NOMO-1 treated with dmso at 0.1 percent for 144 hours (cell line): ENCODE results near the gene HSPB7.
"Not testable (repeated sequence)": the region's sequence is repeated elsewhere in the genome, so short reads cannot be mapped to it uniquely, and the experiment has no call there.

ENCODE experiments used
- DNase-seq: peaks from one replicate; lab custom pipeline; 2025; ENCODE audit not compliant: unreplicated experiment; lab: John Stamatoyannopoulos, UW

Gene HSPB7

GRCh38 chr1:15983275-15983674 lies 34.6 kb downstream of the HSPB7 start:
- no peak for DNase-seq

GRCh38 chr1:15981679-15982078 lies 36.2 kb downstream of the HSPB7 start:
- no peak for DNase-seq

- DNase-seq = not testable (repeated sequence)
Measured at GRCh38 chr1:15977947-15978346, 39.9 kb downstream of the HSPB7 start.

DNA sequence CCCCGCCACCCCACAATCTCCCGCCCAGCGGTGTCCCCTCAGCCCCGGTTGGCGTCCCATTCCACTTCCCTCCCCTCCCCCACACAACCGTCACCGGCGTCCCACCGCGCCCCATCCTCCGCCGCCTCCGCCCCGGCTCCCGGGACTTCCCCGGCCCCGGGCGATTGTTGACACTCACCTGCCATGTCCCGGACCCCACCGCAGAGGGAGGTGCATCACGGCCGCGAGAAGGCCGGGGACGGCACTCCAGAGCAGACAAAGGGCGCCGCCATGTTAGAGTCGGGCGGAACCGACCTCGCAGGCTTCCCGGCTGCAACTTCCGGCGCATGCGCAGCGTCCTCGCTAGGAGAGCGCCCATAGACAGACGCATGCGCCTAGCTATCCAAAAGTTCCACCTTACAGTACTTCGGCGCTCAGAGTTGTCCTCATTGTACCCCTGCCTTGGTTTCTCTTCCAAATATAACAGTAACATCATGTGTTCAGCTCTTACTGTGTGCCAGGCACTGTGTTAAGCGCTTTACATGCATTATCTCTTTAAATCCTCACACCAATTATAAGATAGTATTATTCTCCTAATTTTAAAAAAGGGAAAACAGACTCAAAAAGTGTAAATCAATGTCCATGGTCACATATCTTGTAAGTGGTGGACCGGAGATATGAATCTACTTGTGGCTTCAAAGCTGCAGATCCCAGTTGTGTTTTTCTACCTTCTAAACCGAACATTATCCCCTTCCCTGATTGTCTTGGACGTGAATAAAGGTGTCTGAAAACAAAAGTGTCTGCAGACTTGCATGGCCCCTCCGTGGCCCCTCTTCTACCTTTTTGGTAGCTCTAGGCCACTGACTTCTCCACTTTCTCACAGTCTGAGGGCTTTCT lies 41.8 kb downstream of the HSPB7 start, which contains the start of gene ZBTB17:
Gene ZBTB17 (minus strand): TSS at position 297 of the 876 bp plus-strand sequence. CDS start 27,606 bp downstream, outside the sequence.
- peak; percentile 87 for DNase-seq

DNA sequence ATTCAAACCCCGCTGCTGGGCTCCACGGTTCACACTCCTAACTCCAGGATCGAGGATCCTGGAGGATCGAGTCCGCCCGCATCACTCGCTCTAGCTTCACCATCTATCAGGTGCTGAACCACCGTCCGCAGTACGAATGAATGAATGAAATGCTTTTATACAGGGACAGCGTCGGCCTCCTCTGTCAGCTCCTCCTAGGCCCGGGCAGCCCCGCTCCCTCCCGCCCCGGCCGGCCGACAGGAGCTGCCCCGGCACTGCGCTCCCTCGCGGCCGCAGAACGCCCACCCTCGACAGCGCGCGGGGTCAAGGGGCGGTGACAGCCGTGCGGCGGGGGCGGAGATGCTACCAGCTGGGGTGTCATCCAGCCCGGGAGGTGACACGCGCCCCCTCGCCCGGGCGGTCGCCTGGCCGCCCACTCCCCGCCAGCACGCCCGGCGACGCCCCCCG lies 42.5 kb downstream of the HSPB7 start:
- peak; percentile 43 for DNase-seq

DNA sequence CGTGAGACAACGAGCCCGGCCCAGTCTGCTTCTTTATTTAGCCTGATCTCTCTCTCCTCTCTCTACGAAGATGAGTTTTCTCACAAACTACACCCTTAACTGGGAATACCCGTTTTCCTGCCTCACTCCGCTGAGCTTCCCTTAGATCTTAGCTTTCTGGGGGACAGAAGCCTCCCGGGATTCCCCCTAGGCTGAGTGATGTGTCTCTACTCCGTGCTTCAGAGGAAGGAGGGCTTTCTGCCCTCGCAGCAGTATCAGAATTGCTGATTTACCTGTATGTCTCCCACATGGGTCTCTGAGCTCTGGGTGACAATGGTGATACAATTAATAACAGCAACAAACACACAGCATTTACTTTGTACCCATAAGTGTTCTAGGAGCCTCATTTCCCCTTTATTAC lies 43.0 kb downstream of the HSPB7 start:
- no peak for DNase-seq

- DNase-seq = no peak
Measured at GRCh38 chr1:15973772-15974171, 44.1 kb downstream of the HSPB7 start.

DNA sequence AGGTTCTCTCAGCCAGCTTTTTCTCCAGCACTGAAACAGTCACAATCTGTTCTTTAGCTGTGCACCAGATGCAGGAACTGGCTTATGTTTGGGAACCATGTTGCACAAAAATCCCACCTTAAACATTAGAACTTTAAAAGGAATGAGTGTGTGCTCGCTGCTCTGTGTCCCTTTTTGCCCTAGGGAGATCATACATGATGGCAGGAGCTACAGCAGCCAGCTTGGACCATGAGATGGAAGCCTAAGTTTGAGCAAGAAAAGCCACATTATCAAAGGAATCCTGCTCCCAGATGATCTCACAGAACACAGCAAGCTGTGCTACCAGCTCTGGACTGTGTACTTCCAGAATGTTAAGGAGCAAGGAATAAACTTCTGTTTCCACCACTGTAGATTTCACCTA lies 45.4 kb downstream of the HSPB7 start:
- DNase-seq = no peak

DNA sequence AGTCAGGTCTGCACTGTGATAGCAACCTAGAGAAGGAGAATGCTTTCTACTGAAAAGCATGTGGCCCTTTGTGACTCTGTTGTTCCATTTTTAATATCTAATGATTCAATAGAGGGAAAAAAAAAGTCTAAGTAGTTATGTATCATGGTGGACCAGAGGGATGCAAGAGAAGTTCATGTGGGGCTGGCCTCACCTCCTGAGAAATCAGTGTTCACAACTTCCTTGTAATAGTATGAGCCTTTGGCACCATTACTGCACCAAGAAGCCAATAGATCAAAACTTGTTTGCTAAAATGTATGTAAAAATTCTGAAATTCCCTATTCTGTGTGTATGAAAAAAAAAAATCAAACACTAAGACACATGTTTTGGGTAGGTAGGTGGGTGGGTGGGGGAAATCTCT lies 46.9 kb downstream of the HSPB7 start:
- no peak for DNase-seq

GRCh38 chr1:15969321-15969880 lies 48.4 kb downstream of the HSPB7 start:
- DNase-seq = no peak

DNA sequence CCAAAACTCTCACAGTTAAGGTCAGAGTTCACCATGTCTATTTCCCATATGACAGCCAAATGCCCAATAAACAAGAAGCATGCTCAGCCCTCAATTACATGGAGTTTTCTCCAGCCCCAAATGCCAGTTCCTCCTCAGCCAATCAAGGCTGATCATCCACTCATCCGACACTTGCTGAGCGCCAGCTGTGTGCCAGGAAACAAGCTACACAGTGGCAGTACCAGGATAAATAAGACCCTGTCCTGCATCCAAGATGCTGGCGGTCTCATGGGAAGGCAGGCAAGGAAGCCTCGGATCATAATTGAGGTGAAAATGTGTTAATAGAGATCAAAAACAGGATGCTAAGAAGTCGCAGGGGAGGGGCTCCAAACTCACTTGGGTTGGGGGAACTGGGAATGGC lies 49.7 kb downstream of the HSPB7 start:
- no peak for DNase-seq

DNA sequence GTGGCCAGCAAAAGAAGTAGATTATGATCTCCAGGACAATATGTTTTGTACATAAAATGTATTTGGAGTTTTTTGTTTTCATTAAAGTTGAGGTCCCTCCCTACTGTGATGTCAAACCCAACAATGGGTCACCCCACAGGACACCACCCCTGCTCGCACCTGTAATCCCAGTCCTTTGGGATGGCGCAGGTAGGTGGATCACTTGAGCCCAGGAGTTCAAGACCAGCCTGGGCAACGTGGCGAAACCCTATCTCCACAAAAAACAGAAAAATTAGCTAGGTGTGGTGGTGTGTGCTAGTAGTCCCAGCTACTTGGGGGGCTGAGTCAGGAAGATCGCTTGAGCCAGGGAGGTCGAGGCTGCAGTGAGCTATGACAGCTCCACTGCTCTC lies 50.9 kb downstream of the HSPB7 start:
- DNase-seq = no peak

- DNase-seq = peak; percentile 13
Measured at GRCh38 chr1:15966081-15966955, 51.5 kb downstream of the HSPB7 start.

GRCh38 chr1:15965228-15965767 lies 52.5 kb downstream of the HSPB7 start:
- no peak for DNase-seq
